Adipose tissue (tissue), 3 donors: ENCODE data around the gene MSMB. TPM values are rescaled to one million over a fixed set of nuclear protein-coding genes. Genes with fewer than 3 reads are reported as not detected.
"Not testable (repeated sequence)": the region's sequence is repeated elsewhere in the genome, so short reads cannot be mapped to it uniquely, and the experiment has no call there.

Experiments used
- H3K27ac ChIP-seq: one replicate; pipeline ENCODE4 v1.5.1; 2013; ENCODE audit warnings: low read depth, low read length
- WGBS, 3 donors: extraction: QIAGEN DNeasy Blood & Tissue Kit; methylation state at CpG; one replicate each; pipeline ENCODE4 v1.1.7; 2013; 5-methylcytosine and 5-hydroxymethylcytosine counted together
- polyA plus RNA-seq, 3 donors: library from polyadenylated mRNA; stranded (reverse); fragments of 200-250 nt; gene quantifications; one replicate each; pipeline ENCODE4 v1.2.3, GENCODE V29; 2013
- donor health status: healthy with polysubstance abuse.
- donor health status: Bipolar disorder and iron deficiency.
- donor health status: healthy.

The MSMB gene
- polyA plus RNA-seq, result not detected

- no peak within 1 kb of the TSS for H3K27ac ChIP-seq
- 72 to 89% (median 85%) methylated on average over 7 of the region's 7 CpGs for WGBS, 3 donors
These were observed at the start of gene MSMB for GRCh38 chr10:46046261-46046660. Gene MSMB, minus strand, starts transcription at chr10:46046269. Its CDS starts 32 bp downstream, at chr10:46046237.

GRCh38 chr10:46094931-46095750 lies 49.1 kb upstream of the MSMB start:
- 83 to 85% (median 83%) methylated on average over 15 of the region's 15 CpGs for WGBS, 3 donors
- no peak overlapping the region for H3K27ac ChIP-seq

GRCh38 chr10:46094197-46094500 lies 48.1 kb upstream of the MSMB start:
- 89 to 91% (median 91%) methylated on average over 6 of the region's 6 CpGs for WGBS, 3 donors
- H3K27ac ChIP-seq, result no peak overlapping the region

GRCh38 chr10:46093316-46094196 lies 47.5 kb upstream of the MSMB start:
- 81 to 84% (median 82%) methylated on average over 9 of the region's 9 CpGs for WGBS, 3 donors
- not testable (repeated sequence) for H3K27ac ChIP-seq

GRCh38 chr10:46092524-46093081 lies 46.5 kb upstream of the MSMB start:
- WGBS, 3 donors, result 23 to 53% (median 48%) methylated on average over 5 of the region's 5 CpGs
- H3K27ac ChIP-seq, result no peak overlapping the region

GRCh38 chr10:46091828-46092523 lies 45.9 kb upstream of the MSMB start:
- 44 to 71% (median 61%) methylated on average over 12 of the region's 12 CpGs for WGBS, 3 donors
- H3K27ac ChIP-seq, result no peak overlapping the region

GRCh38 chr10:46091080-46091827 lies 45.2 kb upstream of the MSMB start:
- WGBS, 3 donors, result 67 to 76% (median 69%) methylated on average over 9 of the region's 9 CpGs
- no peak overlapping the region for H3K27ac ChIP-seq

GRCh38 chr10:46090258-46090812 lies 44.3 kb upstream of the MSMB start:
- 87 to 90% (median 90%) methylated on average over 10 of the region's 10 CpGs for WGBS, 3 donors
- no peak overlapping the region for H3K27ac ChIP-seq

- not testable (repeated sequence) for H3K27ac ChIP-seq
- WGBS, 3 donors, result 83 to 89% (median 88%) methylated on average over 11 of the region's 11 CpGs
These were observed 41.3 kb upstream of the MSMB start for GRCh38 chr10:46087381-46087780.

- 60 to 67% (median 62%) methylated on average over 12 of the region's 12 CpGs for WGBS, 3 donors
- H3K27ac ChIP-seq, result no peak overlapping the region
These were observed 38.5 kb upstream of the MSMB start for GRCh38 chr10:46084321-46085165.

GRCh38 chr10:46080886-46081285 lies 34.8 kb upstream of the MSMB start:
- no peak overlapping the region for H3K27ac ChIP-seq
- 55 to 70% (median 70%) methylated on average over 2 of the region's 2 CpGs for WGBS, 3 donors

GRCh38 chr10:46079831-46080585 lies 33.9 kb upstream of the MSMB start:
- 47 to 62% (median 51%) methylated on average over 4 of the region's 4 CpGs for WGBS, 3 donors
- H3K27ac ChIP-seq, result no peak overlapping the region

GRCh38 chr10:46077731-46078413 lies 31.8 kb upstream of the MSMB start:
- WGBS, 3 donors, result 60 to 70% (median 64%) methylated on average over 5 of the region's 5 CpGs
- H3K27ac ChIP-seq, result no peak overlapping the region

GRCh38 chr10:46077141-46077554 lies 31.1 kb upstream of the MSMB start:
- H3K27ac ChIP-seq, result no peak overlapping the region
- 44 to 70% (median 56%) methylated on average over 4 of the region's 4 CpGs for WGBS, 3 donors

GRCh38 chr10:46075869-46076268 lies 29.8 kb upstream of the MSMB start:
- WGBS, 3 donors, result 74 to 93% (median 80%) methylated on average over 3 of the region's 3 CpGs
- no peak overlapping the region for H3K27ac ChIP-seq
